ENCODE data around the gene ANKS3. TPM values are rescaled to one million over a fixed set of nuclear protein-coding genes. Genes with fewer than 3 reads are reported as not detected.

The ANKS3 gene
- total and polyA plus RNA-seq, 4 donors, result 12.6 to 26.3 (median 24.4) TPM

DNA sequence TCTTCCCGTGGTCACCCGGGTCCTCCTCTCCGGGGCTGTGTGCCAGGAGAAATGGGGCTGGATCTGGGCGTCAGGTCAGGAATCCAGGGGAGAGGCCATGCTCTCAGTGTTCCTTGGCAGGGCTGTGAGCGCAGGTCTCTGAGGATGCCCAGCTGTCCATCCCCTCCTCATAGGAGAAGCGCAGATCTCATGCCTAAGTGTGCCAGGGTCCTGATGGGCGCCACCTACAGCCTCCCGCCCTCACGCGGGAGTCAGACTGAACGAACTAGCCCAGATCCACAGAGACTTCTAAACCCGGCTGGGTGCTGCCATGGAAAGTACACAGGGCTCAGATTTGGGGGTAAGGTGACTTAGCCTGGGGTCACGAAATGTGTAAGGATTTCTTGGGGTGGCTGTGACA is 85.2 kb downstream of the ANKS3 start:
- Histone ChIP-seq H3K4me1 (ENCODE audit: control insufficient read depth in 5 of 5, insufficient read depth in 5 of 5, low read length in 5 of 5) (peaks cover 0 to 9% (median 7%) of the 10 kb centered on the region in 5 donors), H3K27ac (ENCODE audit: low read depth in 1 of 2, low read length in 1 of 2) (no peak overlapping the region), H3K9me3 (ENCODE audit: control insufficient read depth in 4 of 4, insufficient read depth in 3 of 4, low read length in 3 of 4) (no peaks in the 10 kb centered on the region), H3K27me3 (ENCODE audit: control insufficient read depth in 3 of 3, insufficient read depth in 3 of 3, low read length in 2 of 3) (no peaks in the 10 kb centered on the region), H3K9ac (ENCODE audit: insufficient read depth in 1 of 2, low read length in 2 of 2) (no peak overlapping the region), H3K4me3 (no peak overlapping the region), H3K36me3 (ENCODE audit: control insufficient read depth in 4 of 4, insufficient read depth in 4 of 4, low read length in 4 of 4) (peaks cover 6 to 29% (median 20%) of the 10 kb centered on the region in 4 donors)
- WGBS, 2 donors, result 91 to 96% methylated on average over 13 of the region's 13 CpGs
- ATAC-seq (ENCODE audit: insufficient read depth, low FRiP score) (no peak), DNase-seq (no peak)
- TF ChIP-seq, protein P1, sequence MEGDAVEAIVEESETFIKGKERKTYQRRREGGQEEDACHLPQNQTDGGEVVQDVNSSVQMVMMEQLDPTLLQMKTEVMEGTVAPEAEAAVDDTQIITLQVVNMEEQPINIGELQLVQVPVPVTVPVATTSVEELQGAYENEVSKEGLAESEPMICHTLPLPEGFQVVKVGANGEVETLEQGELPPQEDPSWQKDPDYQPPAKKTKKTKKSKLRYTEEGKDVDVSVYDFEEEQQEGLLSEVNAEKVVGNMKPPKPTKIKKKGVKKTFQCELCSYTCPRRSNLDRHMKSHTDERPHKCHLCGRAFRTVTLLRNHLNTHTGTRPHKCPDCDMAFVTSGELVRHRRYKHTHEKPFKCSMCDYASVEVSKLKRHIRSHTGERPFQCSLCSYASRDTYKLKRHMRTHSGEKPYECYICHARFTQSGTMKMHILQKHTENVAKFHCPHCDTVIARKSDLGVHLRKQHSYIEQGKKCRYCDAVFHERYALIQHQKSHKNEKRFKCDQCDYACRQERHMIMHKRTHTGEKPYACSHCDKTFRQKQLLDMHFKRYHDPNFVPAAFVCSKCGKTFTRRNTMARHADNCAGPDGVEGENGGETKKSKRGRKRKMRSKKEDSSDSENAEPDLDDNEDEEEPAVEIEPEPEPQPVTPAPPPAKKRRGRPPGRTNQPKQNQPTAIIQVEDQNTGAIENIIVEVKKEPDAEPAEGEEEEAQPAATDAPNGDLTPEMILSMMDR (IDR thresholded peaks at IDR 0.05; ENCODE audit: control extremely low read depth, extremely low read depth), result no peak

DNA sequence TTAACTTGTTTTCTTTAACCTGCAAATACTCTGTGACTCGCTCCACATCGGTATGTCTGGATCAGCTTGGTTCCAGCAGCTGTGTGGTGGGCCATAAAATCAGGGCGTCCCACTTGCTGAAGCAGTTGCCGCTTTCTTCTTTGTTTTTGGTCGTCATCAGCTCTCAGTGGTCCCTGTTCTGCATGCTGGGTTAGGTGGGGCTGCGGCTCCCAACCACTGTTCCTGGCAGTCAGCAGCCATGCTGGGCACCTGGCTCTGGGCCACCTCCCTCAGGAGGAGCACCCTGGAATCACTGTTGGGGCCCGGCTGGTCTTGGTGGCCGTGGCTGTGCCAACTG is 86.5 kb downstream of the ANKS3 start:
- 96 to 98% methylated on average over 8 of the region's 8 CpGs for WGBS, 2 donors
- H3K27me3 ChIP-seq (ENCODE audit: control insufficient read depth in 3 of 3, insufficient read depth in 3 of 3, low read length in 2 of 3), result no peaks in the 10 kb centered on the region
- H3K36me3 ChIP-seq (ENCODE audit: control insufficient read depth in 4 of 4, insufficient read depth in 4 of 4, low read length in 4 of 4), result peaks cover 6 to 24% (median 20%) of the 10 kb centered on the region in 4 donors
- no peaks in the 10 kb centered on the region for H3K9me3 ChIP-seq (ENCODE audit: control insufficient read depth in 4 of 4, insufficient read depth in 3 of 4, low read length in 3 of 4)
- no peak for DNase-seq
- H3K9ac ChIP-seq (ENCODE audit: insufficient read depth in 1 of 2, low read length in 2 of 2), result no peak overlapping the region
- no peak for ATAC-seq (ENCODE audit: insufficient read depth, low FRiP score)
- no peak overlapping the region for H3K4me3 ChIP-seq
- no peak overlapping the region for H3K27ac ChIP-seq (ENCODE audit: low read depth in 1 of 2, low read length in 1 of 2)
- TF ChIP-seq, protein P1 (IDR thresholded peaks at IDR 0.05; ENCODE audit: control extremely low read depth, extremely low read depth), result no peak
- H3K4me1 ChIP-seq (ENCODE audit: control insufficient read depth in 5 of 5, insufficient read depth in 5 of 5, low read length in 5 of 5), result peaks cover 0 to 9% (median 2%) of the 10 kb centered on the region in 5 donors

DNA sequence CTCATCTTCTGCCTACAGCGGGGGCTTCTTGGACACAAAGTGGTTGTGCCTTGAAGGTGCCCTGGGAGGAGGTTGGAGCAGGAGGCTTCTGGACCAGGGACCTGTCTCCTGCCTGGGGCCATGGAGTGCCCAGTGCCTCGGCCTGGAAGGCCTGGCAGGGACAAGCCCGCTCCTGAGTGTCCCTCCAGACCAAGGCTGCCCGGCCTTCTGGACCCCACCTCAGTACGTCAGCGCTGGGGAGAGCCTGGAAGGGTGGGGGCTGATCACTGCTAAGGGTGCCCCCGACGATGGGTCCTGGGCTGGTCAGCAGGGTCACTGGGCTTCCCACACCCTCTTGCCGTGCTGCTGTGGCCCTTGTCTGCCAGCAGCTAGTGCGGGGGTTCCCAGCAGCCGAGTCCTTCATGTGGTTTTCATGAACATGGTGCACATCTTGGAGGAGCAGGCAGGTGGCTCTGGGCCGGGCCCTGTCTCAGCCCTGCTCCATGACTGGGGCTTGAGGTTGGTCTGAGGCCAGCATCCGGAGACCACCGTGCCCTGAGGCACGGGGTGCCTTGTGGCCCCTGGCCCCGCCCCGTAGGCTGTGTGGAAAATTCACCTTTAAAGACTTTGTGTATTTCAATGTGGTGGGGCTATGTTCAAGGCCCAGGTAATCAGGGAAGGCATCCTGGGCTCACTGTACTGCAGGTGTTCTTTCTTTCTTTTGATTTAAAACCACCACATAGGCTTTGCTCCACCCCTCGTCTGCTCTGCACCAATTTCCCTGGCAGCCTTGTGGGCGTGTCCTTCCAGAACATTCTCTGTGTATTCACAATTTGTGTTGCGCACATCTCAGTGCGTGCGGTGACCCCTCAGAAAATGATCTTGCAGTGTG is 87.1 kb downstream of the ANKS3 start:
- H3K27ac ChIP-seq (ENCODE audit: low read depth in 1 of 2, low read length in 1 of 2), result no peak overlapping the region
- H3K36me3 ChIP-seq (ENCODE audit: control insufficient read depth in 4 of 4, insufficient read depth in 4 of 4, low read length in 4 of 4), result peaks cover 6 to 19% (median 18%) of the 10 kb centered on the region in 4 donors
- TF ChIP-seq, protein P1 (IDR thresholded peaks at IDR 0.05; ENCODE audit: control extremely low read depth, extremely low read depth), result no peak
- WGBS, 2 donors, result 93 to 94% methylated on average over 22 of the region's 22 CpGs
- no peak overlapping the region for H3K9ac ChIP-seq (ENCODE audit: insufficient read depth in 1 of 2, low read length in 2 of 2)
- ATAC-seq (ENCODE audit: insufficient read depth, low FRiP score) (no peak), DNase-seq (no peak)
- H3K9me3 ChIP-seq (ENCODE audit: control insufficient read depth in 4 of 4, insufficient read depth in 3 of 4, low read length in 3 of 4), result no peaks in the 10 kb centered on the region
- H3K4me1 ChIP-seq (ENCODE audit: control insufficient read depth in 5 of 5, insufficient read depth in 5 of 5, low read length in 5 of 5), result peaks cover 0 to 7% (median 0%) of the 10 kb centered on the region in 5 donors
- H3K27me3 ChIP-seq (ENCODE audit: control insufficient read depth in 3 of 3, insufficient read depth in 3 of 3, low read length in 2 of 3), result no peaks in the 10 kb centered on the region
- H3K4me3 ChIP-seq, result no peak overlapping the region

Small RNA genes lying within 50 kb of the gene (small RNA-seq; reads per million reads assigned to genes)
- not detected for gene MIR6769A (ENCODE audit: low replicate concordance)
- not detected for gene RF00017 (ENCODE audit: low replicate concordance)

Other genes starting within 250 kb of the ANKS3 start
- gene CDIP1, start 195.5 kb downstream of the ANKS3 start, total RNA-seq, result 10 to 100 TPM; 12.4 to 25.2 TPM
- 10 to 100 TPM; 11.3 to 13.2 TPM for gene CDIP1, start 195.5 kb downstream of the ANKS3 start, polyA plus RNA-seq
- gene C16orf96, start 177.9 kb downstream of the ANKS3 start, total RNA-seq, result under 1 TPM; 0.28 to 0.37 TPM
- gene C16orf96, start 177.9 kb downstream of the ANKS3 start, polyA plus RNA-seq, result under 1 TPM; 0.03 to 0.04 TPM
- 10 to 100 TPM in 1 of 2 donors, 1 to 10 TPM in 1; 6.6 to 38.5 TPM for gene UBALD1, start 119.4 kb downstream of the ANKS3 start, total RNA-seq
- 10 to 100 TPM; 20.2 to 43.2 TPM for gene UBALD1, start 119.4 kb downstream of the ANKS3 start, polyA plus RNA-seq
- 100 to 1,000 TPM in 1 of 2 donors, 10 to 100 TPM in 1; 55.7 to 112 TPM for gene MGRN1, start 109.4 kb downstream of the ANKS3 start, total RNA-seq
- 10 to 100 TPM; 29.5 to 38.2 TPM for gene MGRN1, start 109.4 kb downstream of the ANKS3 start, polyA plus RNA-seq
- 10 to 100 TPM; 34.7 to 41.3 TPM for gene NUDT16L1, start 40.7 kb downstream of the ANKS3 start, total RNA-seq
- 10 to 100 TPM; 27.8 to 29.8 TPM for gene NUDT16L1, start 40.7 kb downstream of the ANKS3 start, polyA plus RNA-seq
- 10 to 100 TPM in 1 of 2 donors, 1 to 10 TPM in 1; 5.1 to 11.3 TPM for gene DNAAF8, start 266 bp upstream of the ANKS3 start, total RNA-seq
- 1 to 10 TPM; 4.3 to 4.9 TPM for gene DNAAF8, start 266 bp upstream of the ANKS3 start, polyA plus RNA-seq
- gene ZNF500, start 32.9 kb upstream of the ANKS3 start, total RNA-seq, result 10 to 100 TPM; 13.7 to 14.6 TPM
- 10 to 100 TPM in 1 of 2 donors, 1 to 10 TPM in 1; 7.5 to 10.7 TPM for gene ZNF500, start 32.9 kb upstream of the ANKS3 start, polyA plus RNA-seq
- gene SEPTIN12, start 54.1 kb upstream of the ANKS3 start, total RNA-seq, result not detected
- not detected for gene SEPTIN12, start 54.1 kb upstream of the ANKS3 start, polyA plus RNA-seq
- gene SMIM22, start 61.1 kb upstream of the ANKS3 start, total RNA-seq, result 10 to 100 TPM; 26.8 to 80.4 TPM
- 100 to 1,000 TPM; 114 to 324 TPM for gene SMIM22, start 61.1 kb upstream of the ANKS3 start, polyA plus RNA-seq
- 10 to 100 TPM; 14.6 to 37.1 TPM for gene ROGDI, start 68.4 kb upstream of the ANKS3 start, total RNA-seq
- 10 to 100 TPM; 28.4 to 32.6 TPM for gene ROGDI, start 68.4 kb upstream of the ANKS3 start, polyA plus RNA-seq
- gene GLYR1, start 113.0 kb upstream of the ANKS3 start, total RNA-seq, result 10 to 100 TPM; 85.4 to 88.1 TPM
- 10 to 100 TPM; 36.2 to 55.0 TPM for gene GLYR1, start 113.0 kb upstream of the ANKS3 start, polyA plus RNA-seq
- 10 to 100 TPM; 23.4 to 37.8 TPM for gene UBN1, start 113.2 kb upstream of the ANKS3 start, total RNA-seq
- gene UBN1, start 113.2 kb upstream of the ANKS3 start, polyA plus RNA-seq, result 10 to 100 TPM; 13.3 to 16.4 TPM
- 10 to 100 TPM; 78.5 to 89.0 TPM for gene PPL, start 202.9 kb upstream of the ANKS3 start, total RNA-seq
- 10 to 100 TPM; 19.9 to 27.0 TPM for gene PPL, start 202.9 kb upstream of the ANKS3 start, polyA plus RNA-seq
- gene SEC14L5, start 224.1 kb upstream of the ANKS3 start, total RNA-seq, result under 1 TPM; 0.43 to 0.98 TPM
- gene SEC14L5, start 224.1 kb upstream of the ANKS3 start, polyA plus RNA-seq, result under 1 TPM; 0.10 to 0.13 TPM

All from lung (tissue), 13 donors.